Diencephalon (tissue), 1 donor: ENCODE results near the gene ORC4. TPM values are rescaled to one million over a fixed set of nuclear protein-coding genes. Genes with fewer than 3 reads are reported as not detected.

ENCODE experiments used
- total RNA-seq: library from RNA; depleted of rRNA; stranded (reverse); fragments of >200 nt; gene quantifications from one replicate; pipeline ENCODE4 v1.2.3, GENCODE V29; 2014

The ORC4 gene
- total RNA-seq: 92.5 TPM

DNA sequence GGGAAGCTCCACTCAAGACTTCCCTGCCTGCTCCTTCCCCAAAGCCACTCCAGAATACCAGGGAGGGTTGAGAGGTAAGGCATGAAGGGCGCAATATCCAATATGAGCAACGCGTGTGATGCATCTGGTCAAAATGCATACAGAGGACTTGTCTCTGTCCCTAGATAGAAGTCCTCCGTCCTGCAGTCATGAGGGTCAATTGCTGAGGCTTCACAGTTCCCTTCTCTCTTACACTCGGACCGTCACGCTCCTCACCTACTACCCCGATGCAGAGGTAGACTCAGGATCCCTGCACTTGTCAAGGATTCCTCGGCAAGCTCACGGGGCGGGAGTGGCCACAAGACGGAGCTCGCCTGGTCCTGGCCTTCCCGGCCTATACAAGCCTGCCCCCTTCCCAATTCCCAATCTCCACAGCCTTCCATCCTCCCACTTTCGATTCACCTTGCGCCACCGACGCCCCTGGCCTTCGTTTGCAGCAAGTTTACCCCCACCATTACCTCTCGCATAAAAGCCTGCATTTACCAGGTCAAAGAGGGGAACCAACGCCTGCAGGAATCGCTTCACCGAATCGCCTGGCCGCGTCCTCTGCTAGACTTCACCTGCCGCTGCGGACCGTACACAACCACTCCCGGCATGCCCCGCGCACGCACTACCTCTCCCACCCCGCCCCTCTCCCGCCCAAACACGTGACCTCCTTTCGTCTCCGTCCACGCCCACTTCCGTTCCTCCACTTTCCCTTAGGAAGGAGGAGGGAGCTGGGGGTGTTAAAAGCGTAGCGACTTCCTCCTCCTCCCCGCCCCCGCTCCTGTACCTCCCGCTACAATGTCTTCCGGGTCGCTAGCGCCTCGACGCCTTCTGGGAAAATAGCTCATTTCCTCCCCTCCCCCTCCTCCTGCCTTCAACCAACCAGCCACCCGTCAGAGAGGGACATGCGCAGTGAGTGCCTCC is at the start of gene ORC4:
TSS of gene ORC4 (minus strand) at position 627 of the 948 bp plus-strand sequence. CDS start 44,779 bp downstream, outside the sequence.

DNA sequence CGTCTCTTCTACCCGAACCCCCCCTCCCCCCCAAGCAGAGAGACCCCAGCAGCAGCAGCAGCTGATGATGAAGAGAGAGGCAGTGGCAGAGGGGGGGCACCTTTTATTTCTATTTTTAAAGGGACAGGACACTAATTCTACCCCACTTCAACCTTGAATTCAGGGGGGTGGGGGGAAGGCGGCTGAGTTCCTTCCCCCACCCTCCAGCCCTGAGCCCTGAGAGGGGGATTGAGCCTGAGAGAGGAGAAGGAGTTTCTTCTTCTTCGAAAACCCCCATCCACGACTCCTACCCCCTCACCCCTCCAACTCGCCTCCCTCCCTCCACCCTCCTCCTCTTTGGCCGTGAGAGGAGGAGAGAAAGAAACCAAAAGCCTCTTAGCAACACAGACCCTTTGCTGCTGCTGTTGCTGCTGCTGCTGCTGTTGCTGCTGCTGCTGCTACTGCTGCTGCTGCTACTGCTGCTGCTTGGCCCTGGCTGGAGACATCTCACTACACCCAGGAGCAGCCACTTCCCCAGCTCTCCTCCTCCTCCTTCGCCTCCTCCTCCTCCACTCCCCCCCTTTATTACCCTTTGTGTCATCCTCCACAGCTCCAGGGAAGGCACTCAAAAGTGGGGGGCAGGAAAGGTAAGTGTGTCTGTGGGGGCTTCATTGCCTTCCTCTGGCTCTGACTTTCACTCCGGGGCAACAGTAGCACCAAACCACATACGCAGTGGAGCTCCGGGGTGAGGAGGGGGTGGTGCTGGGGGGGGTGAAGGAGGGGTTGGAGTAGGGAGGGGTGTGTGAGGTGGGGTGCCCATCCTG is 723 bp upstream of the ORC4 start, which contains the start of gene MBD5:
TSS of gene MBD5 (plus strand) at position 33 of the 803 bp plus-strand sequence.

Other genes starting within 250 kb of the ORC4 start
- gene ACVR2A, start 175.7 kb downstream of the ORC4 start, total RNA-seq: 116 TPM
- gene MBD5, start 354 bp upstream of the ORC4 start, total RNA-seq: 46.6 TPM